Spleen (tissue), 7 donors: ENCODE measurements around the gene TCTN1.

ENCODE experiments used
- CTCF ChIP-seq, 11 experiments: fragments of 200-600 bp in 7 of 11; fragments of 450-650 bp in 4 of 11; sonication (generic) in 4 of 11; IDR thresholded peaks in 8 of 11; conservative IDR thresholded peaks in 3 of 11; 1 replicate in 7 of 11; 2 replicates in 4 of 11; pipeline versions ENCODE4 v1.4.0 to v1.8.0; 2016 to 2021; ENCODE audit warnings: antibody characterized with exemption in 11 of 11, inconsistent platforms in 4 of 11, mild to moderate bottlenecking in 1 of 11
- POLR2A ChIP-seq, 3 donors: fragments of 450-650 bp; IDR thresholded peaks; one replicate each; pipeline ENCODE4 v1.5.1; 2017; ENCODE audit warnings: antibody characterized with exemption in 3 of 3, mild to moderate bottlenecking in 1 of 3
- POLR2AphosphoS5 ChIP-seq, 3 donors: sonication (generic); formaldehyde crosslinking; IDR thresholded peaks; one replicate each; pipeline ENCODE4 v1.5.1; 2017; ENCODE audit warnings: antibody characterized with exemption in 3 of 3
- donor health status: DM: no; HTN: no; CAD: no; lungs with moderate emphysema.
- donor health status: DM: no; HTN: no; CAD: no.
- donor health status: DM: no; HTN: no; CAD: no.

GRCh38 chr12:110597885-110598284 lies 16.0 kb upstream of the TCTN1 start:
- TF ChIP-seq CTCF (IDR thresholded peaks at IDR 0.05 in 8 of 11, conservative IDR thresholded peaks at IDR 0.05 in 3 of 11): no peak
- no peak for TF ChIP-seq POLR2AphosphoS5 (IDR thresholded peaks at IDR 0.05)
- TF ChIP-seq POLR2A (IDR thresholded peaks at IDR 0.05): no peak
